PFSK-1 (cell line): ENCODE measurements around the gene TTC6.

Experiments used
- FOXP2 ChIP-seq: optimal IDR thresholded peaks from 2 replicates; pipeline ENCODE3; 2011; ENCODE audit warnings: borderline replicate concordance, control low read depth, inconsistent platforms; ENCODE audit not compliant: insufficient read depth; ENCODE audit errors: extremely low read length, extremely low read depth
- POLR2AphosphoS5 ChIP-seq: IDR thresholded peaks from 2 replicates; pipeline ENCODE4 v1.6.1; 2012; ENCODE audit warnings: low read depth, mild to moderate bottlenecking, control low read depth, low read length, moderate library complexity
- SIN3A ChIP-seq: IDR thresholded peaks from 2 replicates; pipeline ENCODE4 v1.6.1; 2012; ENCODE audit warnings: mild to moderate bottlenecking, low read length, moderate library complexity, borderline replicate concordance; ENCODE audit not compliant: insufficient read depth
- TAF1 ChIP-seq: IDR thresholded peaks from 2 replicates; pipeline ENCODE4 v1.6.1; 2012; ENCODE audit warnings: low read length, control low read depth, borderline replicate concordance; ENCODE audit not compliant: insufficient read depth
- TF ChIP-seq, protein P1 (sequence below), 2 experiments: IDR thresholded peaks; 2 replicates each; pipeline versions ENCODE4 v1.6.1 to v1.8.0; 2011 to 2012; ENCODE audit warnings: low read depth in 2 of 2, low read length in 2 of 2, control low read depth in 1 of 2, inconsistent platforms in 1 of 2, mild to moderate bottlenecking in 1 of 2, moderate library complexity in 1 of 2; ENCODE audit not compliant: insufficient read depth in 1 of 2

DNA sequence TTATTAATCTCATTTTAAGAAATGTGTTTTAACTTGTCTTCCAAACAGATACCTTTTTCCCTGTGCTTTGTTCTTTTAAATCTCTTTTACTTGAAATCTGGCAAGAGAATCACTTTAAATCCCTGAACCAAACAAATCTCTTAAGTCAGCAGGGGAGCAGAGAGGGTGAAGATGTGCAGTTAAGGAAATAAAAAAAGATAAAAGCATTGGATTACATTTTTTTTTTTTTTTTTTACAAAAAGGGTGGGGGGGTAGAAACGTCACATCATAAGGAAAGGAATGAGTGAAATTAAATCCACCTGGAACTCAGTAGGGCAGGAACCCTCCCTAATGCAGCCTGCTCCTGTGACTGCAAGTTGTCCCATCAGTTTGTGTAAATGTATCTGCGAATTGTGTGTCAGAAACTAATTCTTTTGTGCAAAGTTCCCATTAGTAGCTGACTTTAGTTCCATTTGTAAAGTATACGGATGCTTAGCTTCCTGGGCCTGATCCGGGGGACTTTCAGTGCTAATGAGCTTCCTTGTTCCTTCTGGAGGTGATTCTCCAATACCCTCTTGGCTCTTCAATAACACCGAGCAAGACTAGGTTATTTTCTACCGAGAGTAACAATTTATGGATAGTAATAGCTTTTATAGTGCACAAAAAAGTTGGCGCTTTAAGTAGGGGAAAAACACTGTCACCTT, 1.5 kb downstream of the TTC6 start:
- no peak for TF ChIP-seq SIN3A
- TF ChIP-seq POLR2AphosphoS5 = no peak
- no peak for TF ChIP-seq TAF1
- TF ChIP-seq, protein P1, sequence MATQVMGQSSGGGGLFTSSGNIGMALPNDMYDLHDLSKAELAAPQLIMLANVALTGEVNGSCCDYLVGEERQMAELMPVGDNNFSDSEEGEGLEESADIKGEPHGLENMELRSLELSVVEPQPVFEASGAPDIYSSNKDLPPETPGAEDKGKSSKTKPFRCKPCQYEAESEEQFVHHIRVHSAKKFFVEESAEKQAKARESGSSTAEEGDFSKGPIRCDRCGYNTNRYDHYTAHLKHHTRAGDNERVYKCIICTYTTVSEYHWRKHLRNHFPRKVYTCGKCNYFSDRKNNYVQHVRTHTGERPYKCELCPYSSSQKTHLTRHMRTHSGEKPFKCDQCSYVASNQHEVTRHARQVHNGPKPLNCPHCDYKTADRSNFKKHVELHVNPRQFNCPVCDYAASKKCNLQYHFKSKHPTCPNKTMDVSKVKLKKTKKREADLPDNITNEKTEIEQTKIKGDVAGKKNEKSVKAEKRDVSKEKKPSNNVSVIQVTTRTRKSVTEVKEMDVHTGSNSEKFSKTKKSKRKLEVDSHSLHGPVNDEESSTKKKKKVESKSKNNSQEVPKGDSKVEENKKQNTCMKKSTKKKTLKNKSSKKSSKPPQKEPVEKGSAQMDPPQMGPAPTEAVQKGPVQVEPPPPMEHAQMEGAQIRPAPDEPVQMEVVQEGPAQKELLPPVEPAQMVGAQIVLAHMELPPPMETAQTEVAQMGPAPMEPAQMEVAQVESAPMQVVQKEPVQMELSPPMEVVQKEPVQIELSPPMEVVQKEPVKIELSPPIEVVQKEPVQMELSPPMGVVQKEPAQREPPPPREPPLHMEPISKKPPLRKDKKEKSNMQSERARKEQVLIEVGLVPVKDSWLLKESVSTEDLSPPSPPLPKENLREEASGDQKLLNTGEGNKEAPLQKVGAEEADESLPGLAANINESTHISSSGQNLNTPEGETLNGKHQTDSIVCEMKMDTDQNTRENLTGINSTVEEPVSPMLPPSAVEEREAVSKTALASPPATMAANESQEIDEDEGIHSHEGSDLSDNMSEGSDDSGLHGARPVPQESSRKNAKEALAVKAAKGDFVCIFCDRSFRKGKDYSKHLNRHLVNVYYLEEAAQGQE (IDR thresholded peaks at IDR 0.05; ENCODE audit: insufficient read depth in 1 of 2, low read depth in 2 of 2, low read length in 2 of 2) = no peak
- TF ChIP-seq FOXP2 = no peak
